H1 (cell line): ENCODE results near the gene FGF1. TPM values are rescaled to one million over a fixed set of nuclear protein-coding genes. Genes with fewer than 3 reads are reported as not detected.
A peak's percentile ranks its signal among the peaks of the same experiment; 100 is the strongest.

Experiments used
- CTCF ChIA-PET: fragments of 300-600 bp; sonication (Branson Sonifier 250); formaldehyde crosslinking; loops from one replicate; lab custom pipeline; 2021; ENCODE audit not compliant: partially characterized antibody; lab: Charles Lee
- POLR2A ChIA-PET: fragments of 300-600 bp; sonication (Branson Sonifier 250); formaldehyde crosslinking; loops from one replicate; lab custom pipeline; 2021; ENCODE audit warnings: inconsistent platforms; ENCODE audit not compliant: partially characterized antibody; lab: Charles Lee
- DNase-seq, 2 experiments: peaks; one replicate each; pipeline versions ENCODE4 v3.0.0 to v3.0.0-alpha.2; 2010 to 2022; ENCODE audit warnings: low spot score in 2 of 2, low read depth in 1 of 2, mixed read lengths in 1 of 2
- FAIRE-seq: peaks from 2 replicates; lab custom pipeline; 2011; peaks lifted over from hg19 to GRCh38; lab: Jason Lieb, UNC
- H2AFZ ChIP-seq: 2 replicates; pipeline ENCODE4 v1.8.1; 2012; ENCODE audit warnings: low read length, inconsistent platforms
- H2AK5ac ChIP-seq: 2 replicates; pipeline ENCODE4 v1.6.1; 2013; ENCODE audit warnings: low read depth, low read length
- H2BK120ac ChIP-seq: replicated peaks from 2 replicates; pipeline ENCODE3; 2013; ENCODE audit warnings: low read depth, low read length, inconsistent platforms
- H2BK12ac ChIP-seq: 2 replicates; pipeline ENCODE4 v1.6.1; 2013; ENCODE audit warnings: low read depth, low read length
- H2BK15ac ChIP-seq: 2 replicates; pipeline ENCODE4 v1.6.1; 2013; ENCODE audit warnings: low read length
- H2BK20ac ChIP-seq: 2 replicates; pipeline ENCODE4 v1.6.1; 2013; ENCODE audit warnings: low read length
- H2BK5ac ChIP-seq: 2 replicates; pipeline ENCODE4 v1.6.1; 2013; ENCODE audit warnings: low read depth, low read length
- H3K14ac ChIP-seq: 2 replicates; pipeline ENCODE4 v1.6.1; 2013; ENCODE audit warnings: inconsistent platforms; ENCODE audit not compliant: insufficient read length
- H3K18ac ChIP-seq: 2 replicates; pipeline ENCODE4 v1.6.1; 2013; ENCODE audit warnings: low read length; ENCODE audit errors: extremely low read depth
- H3K23ac ChIP-seq: 2 replicates; pipeline ENCODE4 v1.6.1; 2013; ENCODE audit warnings: inconsistent platforms; ENCODE audit not compliant: insufficient read length
- H3K23me2 ChIP-seq: 2 replicates; pipeline ENCODE4 v1.6.1; 2013; ENCODE audit warnings: low read depth, low read length
- H3K27ac ChIP-seq: 2 replicates; pipeline ENCODE4 v1.6.1; 2011; ENCODE audit warnings: low read depth, low read length, inconsistent platforms
- H3K27me3 ChIP-seq, 4 experiments: replicated peaks in 1 of 4; 1 replicate in 1 of 4; 2 replicates in 3 of 4; pipeline versions ENCODE4 v1.6.1 to v1.8.1; 2011 to 2013; ENCODE audit warnings: low read length in 3 of 4, mild to moderate bottlenecking in 3 of 4, inconsistent platforms in 2 of 4, mixed read lengths in 2 of 4, moderate library complexity in 1 of 4; ENCODE audit not compliant: control insufficient read depth in 3 of 4, insufficient read depth in 3 of 4; ENCODE audit errors: extremely low read depth in 1 of 4
- H3K36me3 ChIP-seq, 4 experiments: 2 replicates each; pipeline versions ENCODE4 v1.6.1 to v1.8.1; 2011 to 2013; ENCODE audit warnings: mild to moderate bottlenecking in 4 of 4, low read length in 3 of 4, moderate library complexity in 2 of 4, control low read depth in 1 of 4, inconsistent platforms in 1 of 4; ENCODE audit not compliant: insufficient read depth in 4 of 4, control insufficient read depth in 2 of 4
- H3K4ac ChIP-seq: replicated peaks from 2 replicates; pipeline ENCODE3; 2013; ENCODE audit warnings: low read length, low read depth, mixed read lengths, inconsistent platforms; ENCODE audit not compliant: insufficient read length
- H3K4me1 ChIP-seq, 4 experiments: replicated peaks in 1 of 4; 1 replicate in 1 of 4; 2 replicates in 3 of 4; pipeline versions ENCODE4 v1.6.1 to v1.8.1; 2011 to 2013; ENCODE audit warnings: low read length in 3 of 4, inconsistent platforms in 2 of 4, mixed read lengths in 1 of 4; ENCODE audit not compliant: insufficient read depth in 4 of 4, control insufficient read depth in 3 of 4
- H3K4me2 ChIP-seq, 2 experiments: 2 replicates each; pipeline versions ENCODE4 v1.6.1 to v1.8.1; 2011 to 2013; ENCODE audit warnings: low read depth in 2 of 2, low read length in 2 of 2, control low read depth in 1 of 2, inconsistent platforms in 1 of 2, mild to moderate bottlenecking in 1 of 2; ENCODE audit not compliant: insufficient read depth in 1 of 2
- H3K4me3 ChIP-seq, 4 experiments: fragments of 200-600, 300-600 bp in 1 of 4; sonication (generic), shearing (Covaris generic), sonication (Bioruptor Twin) in 1 of 4; 2 replicates each; pipeline versions ENCODE4 v1.5.1 to v1.8.1; 2011 to 2016; ENCODE audit warnings: low read length in 4 of 4, low read depth in 3 of 4, control low read depth in 2 of 4, inconsistent platforms in 2 of 4, mild to moderate bottlenecking in 2 of 4, mixed read lengths in 1 of 4, moderate library complexity in 1 of 4; ENCODE audit not compliant: insufficient read depth in 2 of 4; ENCODE audit errors: extremely low read depth in 1 of 4
- H3K56ac ChIP-seq: replicated peaks from 2 replicates; pipeline ENCODE3; 2013; ENCODE audit warnings: low read depth, mild to moderate bottlenecking, mixed read lengths, low read length, inconsistent platforms; ENCODE audit not compliant: insufficient read length
- H3K79me1 ChIP-seq: 2 replicates; pipeline ENCODE4 v1.6.1; 2013; ENCODE audit warnings: low read depth, low read length, control low read depth
- H3K79me2 ChIP-seq, 2 experiments: 2 replicates each; pipeline versions ENCODE4 v1.6.1 to v1.8.1; 2012 to 2013; ENCODE audit warnings: low read length in 2 of 2, mild to moderate bottlenecking in 2 of 2, inconsistent platforms in 1 of 2; ENCODE audit not compliant: insufficient read depth in 2 of 2, control insufficient read depth in 1 of 2
- H3K9ac ChIP-seq, 4 experiments: replicated peaks in 1 of 4; 1 replicate in 1 of 4; 2 replicates in 3 of 4; pipeline versions ENCODE4 v1.6.1 to v1.8.1; 2011 to 2013; ENCODE audit warnings: low read depth in 3 of 4, low read length in 3 of 4, control low read depth in 2 of 4, mild to moderate bottlenecking in 2 of 4, moderate library complexity in 2 of 4, inconsistent platforms in 1 of 4; ENCODE audit errors: extremely low read depth in 1 of 4
- H3K9me3 ChIP-seq, 2 experiments: 2 replicates each; pipeline versions ENCODE4 v1.6.1 to v1.8.1; 2012 to 2013; ENCODE audit warnings: mild to moderate bottlenecking in 2 of 2, moderate library complexity in 2 of 2, control low read depth in 1 of 2, inconsistent platforms in 1 of 2, low read depth in 1 of 2, low read length in 1 of 2, mixed read lengths in 1 of 2; ENCODE audit not compliant: insufficient read depth in 2 of 2
- H4K20me1 ChIP-seq, 2 experiments: replicated peaks in 1 of 2; 2 replicates each; pipeline versions ENCODE3 to v1.8.1; 2011 to 2013; ENCODE audit warnings: inconsistent platforms in 2 of 2, low read length in 2 of 2, mild to moderate bottlenecking in 1 of 2; ENCODE audit not compliant: insufficient read depth in 2 of 2, control insufficient read depth in 1 of 2
- H4K5ac ChIP-seq: 2 replicates; pipeline ENCODE4 v1.6.1; 2013; ENCODE audit warnings: low read length, low read depth, mixed read lengths, inconsistent platforms; ENCODE audit not compliant: insufficient read length
- H4K8ac ChIP-seq: 2 replicates; pipeline ENCODE4 v1.8.0; 2013; ENCODE audit warnings: mild to moderate bottlenecking, moderate library complexity, low read length, inconsistent platforms; ENCODE audit not compliant: insufficient read depth; ENCODE audit errors: extremely low read depth
- H4K91ac ChIP-seq: replicated peaks from 2 replicates; pipeline ENCODE3; 2013; ENCODE audit warnings: low read length, mixed read lengths, inconsistent platforms; ENCODE audit not compliant: insufficient read length
- BACH1 ChIP-seq: IDR thresholded peaks from 2 replicates; pipeline ENCODE4 v1.6.1; 2012; ENCODE audit warnings: low read length, improper control_type of control experiment
- CHD1 ChIP-seq: IDR thresholded peaks from 2 replicates; pipeline ENCODE4 v1.6.1; 2012; ENCODE audit warnings: low read depth, low read length, improper control_type of control experiment
- HDAC6 ChIP-seq: IDR thresholded peaks from one replicate; pipeline ENCODE4 v1.7.1; 2012; ENCODE audit warnings: low read depth, mild to moderate bottlenecking, inconsistent platforms, low read length, moderate library complexity
- JUND ChIP-seq: IDR thresholded peaks from 2 replicates; pipeline ENCODE4 v1.6.1; 2011; ENCODE audit warnings: mild to moderate bottlenecking, improper control_type of control experiment, low read length
- KDM5A ChIP-seq: fragments of 200-600 bp; IDR thresholded peaks from 2 replicates; pipeline ENCODE4 v1.7.1; 2012; ENCODE audit warnings: mild to moderate bottlenecking, low read length, inconsistent platforms, mixed read lengths
- PHF8 ChIP-seq: fragments of 200-600 bp; sonication (generic); conservative IDR thresholded peaks from 2 replicates; pipeline ENCODE4 v1.7.1; 2012; ENCODE audit warnings: low read depth, mild to moderate bottlenecking, inconsistent platforms, low read length, moderate library complexity
- POLR2A ChIP-seq, 2 experiments: IDR thresholded peaks; 1 replicate in 1 of 2; 2 replicates in 1 of 2; pipeline ENCODE4 v1.6.1; 2011; ENCODE audit warnings: low read depth in 2 of 2, low read length in 2 of 2, mild to moderate bottlenecking in 2 of 2; ENCODE audit errors: control extremely low read depth in 1 of 2
- RAD21 ChIP-seq, 2 experiments: IDR thresholded peaks in 1 of 2; conservative IDR thresholded peaks in 1 of 2; 2 replicates each; pipeline ENCODE4 v1.6.1; 2011; ENCODE audit warnings: low read depth in 2 of 2, low read length in 2 of 2, improper control_type of control experiment in 1 of 2, inconsistent platforms in 1 of 2, mild to moderate bottlenecking in 1 of 2, moderate library complexity in 1 of 2
- SP2 ChIP-seq: IDR thresholded peaks from 2 replicates; pipeline ENCODE4 v1.6.1; 2012; ENCODE audit warnings: mild to moderate bottlenecking, low read length, inconsistent platforms
- SRF ChIP-seq: IDR thresholded peaks from 2 replicates; pipeline ENCODE4 v1.6.1; 2011; ENCODE audit warnings: mild to moderate bottlenecking, low read depth, low read length, moderate library complexity
- TBP ChIP-seq: IDR thresholded peaks from 2 replicates; pipeline ENCODE4 v1.6.1; 2011; ENCODE audit warnings: low read depth, low read length, improper control_type of control experiment
- YY1 ChIP-seq: IDR thresholded peaks from 2 replicates; pipeline ENCODE4 v1.6.1; 2011; ENCODE audit warnings: low read depth, mild to moderate bottlenecking, low read length
- WGBS, 2 experiments: shearing (Covaris generic) in 1 of 2; methylation state at CpG; one replicate each; pipeline versions ENCODE4 v1.1.6 to v1.1.7; 2013 to 2015; ENCODE audit warnings: low lambda C conversion rate in 2 of 2, mixed read lengths in 2 of 2, inconsistent platforms in 1 of 2, low coverage in 1 of 2, missing lambda C conversion rate in 1 of 2; ENCODE audit not compliant: insufficient replicate concordance in 2 of 2, insufficient coverage in 1 of 2, insufficient read length in 1 of 2; ENCODE audit errors: extremely low coverage in 1 of 2, missing lambda C conversion rate in 1 of 2; 5-methylcytosine and 5-hydroxymethylcytosine counted together
- polyA plus RNA-seq, 7 experiments: library from polyadenylated mRNA; depleted of rRNA in 3 of 7; stranded (reverse) in 5 of 7; unstranded in 2 of 7; fragments of >200 nt in 5 of 7; fragments of 200-250 nt in 2 of 7; gene quantifications; 1 replicate in 5 of 7; 2 replicates in 1 of 7; 4 replicates in 1 of 7; pipeline versions ENCODE4 v1.2.1 to v1.2.3, GENCODE V29; 2011 to 2013; ENCODE audit warnings: missing spikeins in 2 of 7, mixed read lengths in 2 of 7
- total RNA-seq: library from RNA; stranded (reverse); fragmentation: NEBNext Ultra II Directional; extraction: Animal tissue kit (Norgen Biotek cat#: 25700); gene quantifications from 2 replicates; pipeline ENCODE4 v1.2.1, GENCODE V29; 2021
- TF ChIP-seq, protein P1 (sequence below): IDR thresholded peaks from 2 replicates; pipeline ENCODE4 v1.6.1; 2012; ENCODE audit warnings: inconsistent platforms
- TF ChIP-seq, protein P2 (sequence below): IDR thresholded peaks from 2 replicates; pipeline ENCODE4 v1.6.1; 2012; ENCODE audit warnings: inconsistent platforms

FGF1 gene
- total and polyA plus RNA-seq, 2 of the 8 experiments (the other 6 are each of a cell fraction or from before 2014, with no cell fraction given) = 0.30 to 0.50 TPM

DNA sequence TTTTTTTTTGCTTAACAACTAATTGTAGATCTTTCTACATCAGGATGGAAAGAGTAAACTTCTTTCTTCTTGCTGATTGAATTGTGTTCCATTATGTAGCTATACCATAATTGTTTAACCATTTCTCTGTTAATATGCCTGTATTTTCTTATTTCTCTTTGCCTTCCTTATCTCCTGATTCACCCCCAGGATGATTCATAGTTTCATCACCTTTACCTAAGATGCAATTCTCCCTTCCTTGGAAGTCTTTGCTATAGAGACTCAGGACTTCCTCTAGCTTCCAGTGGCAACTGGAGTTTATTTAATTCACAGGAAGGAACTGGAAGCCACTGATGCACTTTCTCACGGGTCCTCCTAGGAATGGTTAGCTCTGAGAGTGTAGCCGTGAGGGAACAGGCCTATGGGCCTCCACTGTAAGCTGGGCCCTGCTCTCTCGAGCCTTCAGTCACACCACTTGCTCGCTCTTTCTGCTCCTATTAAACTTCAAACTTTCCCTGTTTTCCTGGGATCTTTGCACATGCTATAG lies 83.1 kb downstream of the FGF1 start:
- Histone ChIP-seq H3K27ac (no peak overlapping the region), H3K18ac (no peak overlapping the region), H2BK120ac (no peak overlapping the region), H4K91ac (no peak overlapping the region), H2BK5ac (no peak overlapping the region), H2AK5ac (no peak overlapping the region), H2BK15ac (peak overlapping the region; percentile 33; the same call in 1 of the 2 replicates), H3K9me3 (no peaks in the 10 kb centered on the region), H3K36me3 (no peaks in the 10 kb centered on the region), H3K56ac (no peak overlapping the region), H4K8ac (no peak overlapping the region), H3K27me3 (no peaks in the 10 kb centered on the region), H3K4me2 (no peak overlapping the region), H3K79me2 (no peaks in the 10 kb centered on the region), H3K4me1 (no peaks in the 10 kb centered on the region; a peak in 1 of 7 replicates), H3K23me2 (no peaks in the 10 kb centered on the region; the same call in 1 of the 2 replicates), H2AFZ (no peak overlapping the region), H2BK20ac (no peak overlapping the region), H3K79me1 (no peaks in the 10 kb centered on the region), H4K5ac (no peak overlapping the region), H3K14ac (no peak overlapping the region), H3K4ac (no peak overlapping the region), H4K20me1 (no peaks in the 10 kb centered on the region), H2BK12ac (no peak overlapping the region), H3K23ac (no peak overlapping the region), H3K4me3 (no peak overlapping the region), H3K9ac (no peak overlapping the region)
- ChIA-PET POLR2A (no interaction called here), CTCF (interaction anchor here (0.6 to 10.4 kb wide), 11 partner anchors 8 to 290 kb away, joined by 3 to 68 read pairs (median 5); no protein-coding TSS in a partner anchor)
- 85% methylated on average over 4 of the region's 4 CpGs; no CpG with 5 or more reads in 1 of the 2 experiments for WGBS, 2 experiments
- FAIRE-seq = no peak
- DNase-seq = no peak
- TF ChIP-seq RAD21 (IDR thresholded peaks at IDR 0.05 in 1 of 2, conservative IDR thresholded peaks at IDR 0.05 in 1 of 2; ENCODE audit: low read depth in 2 of 2, low read length in 2 of 2) (no peak), PHF8 (no peak), YY1 (no peak), JUND (no peak), KDM5A (no peak), BACH1 (no peak), SP2 (no peak), SRF (no peak), CHD1 (no peak), POLR2A (IDR thresholded peaks at IDR 0.05; ENCODE audit: control extremely low read depth in 1 of 2, low read depth in 2 of 2, low read length in 2 of 2) (no peak), TBP (no peak), HDAC6 (no peak)
- TF ChIP-seq, protein P1, sequence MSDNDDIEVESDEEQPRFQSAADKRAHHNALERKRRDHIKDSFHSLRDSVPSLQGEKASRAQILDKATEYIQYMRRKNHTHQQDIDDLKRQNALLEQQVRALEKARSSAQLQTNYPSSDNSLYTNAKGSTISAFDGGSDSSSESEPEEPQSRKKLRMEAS = no peak
- TF ChIP-seq, protein P2, sequence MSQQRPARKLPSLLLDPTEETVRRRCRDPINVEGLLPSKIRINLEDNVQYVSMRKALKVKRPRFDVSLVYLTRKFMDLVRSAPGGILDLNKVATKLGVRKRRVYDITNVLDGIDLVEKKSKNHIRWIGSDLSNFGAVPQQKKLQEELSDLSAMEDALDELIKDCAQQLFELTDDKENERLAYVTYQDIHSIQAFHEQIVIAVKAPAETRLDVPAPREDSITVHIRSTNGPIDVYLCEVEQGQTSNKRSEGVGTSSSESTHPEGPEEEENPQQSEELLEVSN = no peak
